A549 (cell line): Measurements from ENCODE around the gene RAD23B.

ENCODE experiments used
- CHD2 ChIP-seq: fragments of 150-350 bp; IDR thresholded peaks from 2 replicates; pipeline ENCODE4 v1.6.1; 2014; ENCODE audit warnings: low read length; ENCODE audit not compliant: partially characterized antibody
- CTCF ChIP-seq: fragments of >200 bp; sonication (Bioruptor Twin); formaldehyde crosslinking; IDR thresholded peaks from 3 replicates; pipeline ENCODE4 v1.5.1; 2016
- EP300 ChIP-seq, 2 experiments: fragments of >200 bp; sonication (Bioruptor Twin); formaldehyde crosslinking; IDR thresholded peaks; 2 replicates in 1 of 2; 3 replicates in 1 of 2; pipeline ENCODE4 v1.6.1; 2016 to 2017
- NR3C1 ChIP-seq: fragments of >200 bp; sonication (Bioruptor Twin); formaldehyde crosslinking; IDR thresholded peaks from 3 replicates; pipeline ENCODE4 v1.6.1; 2017
- RAD21 ChIP-seq, 2 experiments: fragments of >200 bp in 1 of 2; sonication (Bioruptor Twin) in 1 of 2; formaldehyde crosslinking in 1 of 2; IDR thresholded peaks in 1 of 2; conservative IDR thresholded peaks in 1 of 2; 2 replicates in 1 of 2; 3 replicates in 1 of 2; pipeline ENCODE4 v1.6.1; 2012 to 2018; ENCODE audit warnings: inconsistent platforms in 1 of 2
- RFX5 ChIP-seq: fragments of 450-650 bp; IDR thresholded peaks from 2 replicates; pipeline ENCODE4 v1.7.1; 2014; ENCODE audit warnings: antibody characterized with exemption, mild to moderate bottlenecking, moderate library complexity

- TF ChIP-seq CTCF: no peak
- TF ChIP-seq EP300 (IDR thresholded peaks at IDR 0.05): no peak
- no peak for TF ChIP-seq NR3C1
- TF ChIP-seq RFX5: no peak
- TF ChIP-seq CHD2: no peak
- TF ChIP-seq RAD21 (conservative IDR thresholded peaks at IDR 0.05 in 1 of 2, IDR thresholded peaks at IDR 0.05 in 1 of 2): no peak
Observed at GRCh38 chr9:107263289-107263688, 19.8 kb upstream of the RAD23B start.
